Stimulated activated CD4-positive, alpha-beta T cell treated with anti-CD3 and anti-CD28 coated beads, Interleukin-4, amount 100 ng/mL, for 4 hours (primary cell): ENCODE results near the gene GK2.

ENCODE experiments used
- DNase-seq, 2 experiments: peaks; one replicate each; pipeline ENCODE4 v3.0.0-alpha.2; 2020

GK2 gene

DNA sequence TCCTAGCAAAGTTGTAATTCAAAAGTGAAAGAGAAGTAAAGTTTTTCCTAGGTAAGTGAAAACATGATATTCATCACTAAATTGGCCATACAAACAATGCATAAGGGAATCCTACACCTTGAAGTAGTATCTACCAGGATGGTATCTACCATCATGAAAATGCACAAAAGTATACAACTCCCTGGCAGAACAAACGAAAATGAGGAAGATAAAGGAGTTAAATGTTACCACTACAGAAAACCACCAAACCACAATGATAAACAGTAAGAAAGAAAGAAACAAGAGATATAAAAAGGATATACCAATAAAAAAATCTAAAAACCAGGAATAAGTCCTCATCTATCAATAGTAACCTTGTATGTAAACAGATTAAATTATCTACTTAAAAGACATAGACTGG lies 26.9 kb downstream of the GK2 start:
- DNase-seq: no peak

DNA sequence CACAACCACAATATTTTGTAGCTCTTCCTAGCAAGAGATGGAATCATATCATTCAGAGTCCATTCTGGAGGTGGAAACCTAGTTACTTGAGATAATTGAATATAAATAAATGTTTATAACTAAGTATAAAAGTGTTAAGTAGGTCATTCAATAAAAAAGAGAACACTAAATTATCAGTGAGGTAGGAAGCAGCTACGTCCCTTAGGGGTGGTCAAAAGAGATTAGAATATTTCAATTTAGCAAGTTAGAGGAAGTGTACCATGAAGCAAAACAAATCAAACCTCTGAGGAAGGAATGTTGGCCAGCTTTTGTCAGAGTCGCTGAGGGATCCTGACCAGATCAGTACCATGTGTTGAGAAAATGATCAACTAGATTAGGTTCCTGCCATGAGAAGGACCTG lies 38.0 kb downstream of the GK2 start:
- no peak for DNase-seq

DNA sequence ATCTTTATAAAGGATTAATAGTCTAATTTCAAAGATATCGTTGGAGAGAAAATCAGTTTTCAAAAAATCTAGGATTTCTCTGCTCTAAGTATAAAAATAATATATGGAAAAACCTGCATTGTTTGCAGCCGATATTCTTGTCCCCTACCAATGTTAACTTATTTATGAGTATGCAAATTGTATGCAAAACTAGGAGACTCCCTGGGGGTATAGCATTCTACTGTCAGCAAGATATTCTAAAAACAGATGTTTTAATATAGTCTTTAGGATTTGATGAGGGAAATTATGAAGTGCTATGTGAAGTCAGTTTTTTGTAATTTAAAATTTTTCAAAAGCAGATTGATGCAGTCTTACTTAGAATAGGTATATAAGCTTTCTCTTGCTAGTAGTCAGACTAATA lies 40.9 kb downstream of the GK2 start:
- no peak for DNase-seq

DNA sequence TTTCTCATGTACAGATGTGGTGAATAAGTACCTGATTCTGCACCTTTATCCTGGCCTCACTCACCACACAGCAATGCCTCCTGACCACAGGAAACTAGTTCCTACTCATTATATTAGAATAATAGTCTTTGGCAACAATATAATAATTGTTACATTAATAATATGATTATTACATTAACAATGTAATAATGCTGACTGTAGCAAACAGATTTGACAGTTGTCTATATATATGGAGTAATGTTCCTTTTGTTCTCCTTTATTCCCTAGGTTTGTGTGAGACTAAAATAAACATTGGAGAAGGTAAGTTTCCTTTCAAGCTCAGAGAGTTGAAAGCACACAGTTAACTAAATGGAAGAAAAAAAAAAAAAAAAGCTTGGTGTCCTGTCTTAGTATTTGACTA lies 41.6 kb downstream of the GK2 start:
- no peak for DNase-seq

DNA sequence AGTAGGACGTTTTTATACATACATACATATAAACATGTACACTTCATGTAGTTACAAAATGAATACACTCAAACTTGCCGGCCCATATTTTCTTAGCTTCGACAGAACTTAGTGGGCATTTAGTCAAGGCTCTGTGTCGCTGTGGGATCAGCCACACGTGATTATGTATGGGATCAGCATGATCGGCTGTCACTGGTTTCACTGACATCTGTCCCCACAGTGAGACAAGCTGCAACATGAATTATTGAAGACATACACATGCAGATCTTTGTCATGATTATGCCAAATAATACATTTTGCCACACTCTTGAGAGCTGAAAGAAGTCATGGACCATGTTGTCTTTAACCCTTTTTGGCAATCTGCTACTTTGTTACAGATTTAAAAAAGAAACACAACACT lies 44.0 kb downstream of the GK2 start:
- no peak for DNase-seq

DNA sequence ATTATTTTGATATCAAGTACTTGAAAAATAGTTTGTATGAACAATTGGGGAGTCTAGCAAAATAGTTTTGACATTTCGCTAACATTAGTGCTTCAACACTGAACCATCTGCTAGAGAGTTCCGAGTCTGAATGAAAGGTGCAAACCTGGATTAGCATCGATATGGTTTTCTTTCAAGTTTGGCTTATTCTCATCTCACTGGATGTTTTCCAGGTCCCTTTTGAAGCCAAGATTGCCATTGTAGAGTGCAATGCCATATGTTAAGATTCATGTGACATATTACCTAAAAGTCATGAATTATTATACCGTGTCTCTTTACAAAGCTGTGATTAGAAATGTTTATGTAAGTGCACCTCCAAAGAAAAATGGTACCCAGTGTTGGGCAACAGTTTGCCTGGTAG lies 45.4 kb downstream of the GK2 start:
- no peak for DNase-seq

DNA sequence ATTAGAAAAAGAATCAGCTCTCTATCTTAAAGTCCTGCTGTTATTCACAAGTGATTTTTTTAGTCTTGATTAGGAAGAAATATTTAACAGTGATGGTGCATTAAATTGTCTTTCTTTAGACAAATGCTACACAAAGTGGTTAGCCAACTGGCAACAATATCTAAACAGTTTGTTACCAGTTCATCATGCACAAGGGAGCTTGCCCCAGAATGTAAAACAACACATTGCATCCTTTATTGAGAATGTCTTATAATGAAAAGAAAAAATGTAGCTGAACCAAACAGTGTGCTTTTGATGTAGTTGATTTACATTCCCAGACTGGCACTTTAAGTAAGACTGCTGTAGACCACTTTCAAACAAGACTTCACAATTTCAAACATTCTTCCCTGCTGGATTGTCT lies 48.0 kb downstream of the GK2 start:
- DNase-seq: no peak

DNA sequence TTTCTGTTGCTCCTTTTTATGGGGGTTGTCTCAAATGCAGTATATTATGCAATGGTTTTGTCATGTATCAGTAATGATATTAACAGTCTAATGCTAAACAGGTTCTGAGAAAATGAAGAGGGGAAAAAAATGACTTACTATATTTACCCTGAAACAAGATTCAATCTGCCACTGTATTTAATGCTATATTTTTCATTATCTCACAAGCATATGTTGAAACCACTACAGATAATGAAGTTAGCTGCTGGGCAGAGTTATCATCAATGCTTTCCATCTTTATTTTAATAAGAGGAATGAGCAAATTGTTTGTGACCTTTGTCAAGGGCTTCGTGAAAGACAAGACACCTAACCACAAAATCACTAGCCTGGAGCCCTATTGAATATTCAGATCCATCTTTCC lies 49.6 kb downstream of the GK2 start:
- no peak for DNase-seq

DNA sequence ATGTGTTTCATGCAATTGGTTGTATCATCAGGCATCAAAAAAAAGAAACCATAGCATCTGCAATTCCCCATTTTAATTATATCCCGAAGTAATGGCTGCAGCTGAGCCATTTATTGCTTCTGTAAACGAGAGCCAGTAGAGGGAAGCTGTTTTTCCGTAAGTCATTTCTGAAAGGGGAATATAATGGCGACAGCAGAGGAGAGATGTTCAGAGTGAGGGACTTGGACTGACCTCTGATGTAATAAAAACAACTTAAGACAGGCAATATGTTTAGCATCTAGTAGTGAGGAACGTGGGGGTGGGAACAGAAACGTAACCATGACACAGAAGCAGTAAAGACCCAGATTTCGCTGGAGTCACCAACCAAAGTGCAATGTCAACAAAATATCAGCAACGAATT lies 50.7 kb downstream of the GK2 start:
- no peak for DNase-seq
